Sciatic nerve (tissue), 2 donors: ENCODE measurements around the gene ZNF438. TPM values are rescaled to one million over a fixed set of nuclear protein-coding genes. Genes with fewer than 3 reads are reported as not detected.
A peak's percentile ranks its signal among the peaks of the same experiment; 100 is the strongest.
"Not testable (repeated sequence)": the region's sequence is repeated elsewhere in the genome, so short reads cannot be mapped to it uniquely, and the experiment has no call there.

Experiments used
- ATAC-seq: fragments of 200-7000 bp; cut with Tn5 transposase; one replicate; pipeline ENCODE4 v1.9.1; 2020; ENCODE audit warnings: mild to moderate bottlenecking, moderate library complexity
- DNase-seq: peaks from one replicate; pipeline ENCODE4 v3.0.0-alpha.2; 2020; ENCODE audit warnings: low spot score
- intact Hi-C: fragments of 100-400 bp; cut with DNase I; formaldehyde crosslinking; loops from one replicate; pipeline ENCODE4 v1.14.2; 2022
- total RNA-seq: library from RNA; stranded (reverse); fragmentation: NEBNext Ultra II Directional; extraction: Animal tissue kit (Norgen Biotek cat#: 25700); gene quantifications from one replicate; pipeline ENCODE4 v1.2.1, GENCODE V29; 2021
- donor health status: DM: no; HTN: no; CAD: no.
- donor health status: DM: no; HTN: no; CAD: no.

Gene ZNF438
- total RNA-seq, 1 donor from 2014 or later, result 15.3 TPM

DNA sequence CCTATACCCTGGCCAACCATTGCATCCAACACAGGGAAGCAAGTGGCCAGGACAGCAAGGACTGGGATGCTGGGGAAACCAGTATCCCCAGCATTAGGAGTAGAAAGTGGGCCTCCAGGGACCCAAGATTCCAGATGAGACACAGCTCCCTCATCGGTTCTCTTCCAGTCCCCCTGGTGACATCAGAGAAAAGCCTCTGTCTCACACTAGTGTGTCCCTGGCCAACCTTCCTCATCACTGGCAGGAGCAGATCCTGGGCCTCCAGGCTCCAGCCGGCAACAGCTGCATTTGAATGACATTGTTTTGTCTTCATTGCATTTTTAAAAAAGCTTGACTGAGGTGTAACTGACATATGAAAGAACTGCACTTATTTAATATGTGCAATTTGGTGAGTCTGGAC is 224.8 kb downstream of the ZNF438 start:
- intact Hi-C loops, result no loop called here
- no peak for ATAC-seq
- no peak for DNase-seq

DNA sequence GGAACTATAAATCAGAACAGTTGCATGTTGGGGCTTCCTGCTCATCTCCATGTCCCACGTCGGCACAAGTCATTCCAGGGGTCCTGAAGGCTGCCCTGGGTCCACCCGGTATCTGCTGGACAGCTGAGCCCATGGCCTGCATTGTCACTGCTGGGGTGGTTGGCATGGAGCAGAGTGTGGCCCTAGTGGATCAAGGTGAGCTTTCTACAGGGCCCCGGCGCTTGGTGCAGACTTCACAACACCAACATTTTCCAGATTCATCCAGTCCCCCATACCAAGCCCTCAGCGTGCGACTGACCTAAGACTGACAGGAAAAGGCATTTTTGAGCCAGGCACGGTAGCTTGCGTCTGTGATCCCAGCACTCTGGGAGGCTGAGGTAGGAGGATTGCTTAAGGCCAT is 226.6 kb downstream of the ZNF438 start:
- intact Hi-C loops, result no loop called here
- DNase-seq, result no peak
- no peak for ATAC-seq

DNA sequence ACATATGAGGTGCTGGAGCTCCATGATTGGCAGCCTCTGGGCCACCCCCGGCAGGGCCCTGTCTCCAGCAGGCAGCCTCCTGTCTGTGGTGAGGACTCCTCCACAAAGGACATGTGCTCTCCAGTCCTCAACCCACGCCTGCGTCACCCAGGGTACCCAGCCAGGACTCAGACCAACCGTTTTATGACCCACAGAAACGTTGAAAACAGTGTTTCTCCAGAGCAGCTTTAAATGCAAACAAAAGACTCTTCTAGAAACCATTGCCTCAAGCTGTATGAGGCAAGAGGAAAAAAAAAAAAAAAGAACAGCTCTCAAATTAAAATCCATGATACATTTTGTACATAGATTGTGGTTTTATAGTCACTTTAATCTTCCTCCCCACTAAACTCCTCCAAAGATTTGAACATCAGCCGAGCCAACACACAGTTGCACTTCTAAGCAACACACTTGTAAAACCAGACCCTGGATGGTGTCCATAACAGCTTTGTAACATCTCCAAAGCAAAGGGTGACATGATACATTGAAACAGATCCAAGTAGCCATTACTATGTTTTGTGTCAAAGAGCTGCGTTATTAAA is 227.1 kb downstream of the ZNF438 start:
- intact Hi-C loops, result no loop called here
- DNase-seq (peak; percentile 77), ATAC-seq (peak; percentile 82)

DNA sequence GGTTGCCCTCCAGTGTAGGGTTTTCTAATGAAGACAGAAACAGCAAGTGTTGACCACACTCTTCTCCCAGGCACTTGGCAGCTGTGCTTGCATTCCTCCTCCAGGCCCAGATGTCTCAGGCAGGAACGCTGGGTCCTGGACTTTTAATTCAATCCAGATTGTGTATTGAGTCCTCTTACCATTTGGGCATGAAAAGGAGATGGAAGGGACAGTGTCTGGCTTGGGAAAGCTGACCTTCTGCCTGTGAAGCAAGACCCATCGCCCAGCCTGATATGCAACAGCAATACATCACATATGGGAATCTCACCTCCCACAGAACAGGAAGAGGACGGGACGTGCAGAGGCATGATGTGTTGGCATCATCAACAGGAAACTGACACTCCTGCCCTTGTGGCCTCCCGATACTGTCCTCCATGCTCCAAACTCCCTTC is 227.8 kb downstream of the ZNF438 start:
- intact Hi-C loops, result no loop called here
- ATAC-seq (peak; percentile 93), DNase-seq (no peak)

DNA sequence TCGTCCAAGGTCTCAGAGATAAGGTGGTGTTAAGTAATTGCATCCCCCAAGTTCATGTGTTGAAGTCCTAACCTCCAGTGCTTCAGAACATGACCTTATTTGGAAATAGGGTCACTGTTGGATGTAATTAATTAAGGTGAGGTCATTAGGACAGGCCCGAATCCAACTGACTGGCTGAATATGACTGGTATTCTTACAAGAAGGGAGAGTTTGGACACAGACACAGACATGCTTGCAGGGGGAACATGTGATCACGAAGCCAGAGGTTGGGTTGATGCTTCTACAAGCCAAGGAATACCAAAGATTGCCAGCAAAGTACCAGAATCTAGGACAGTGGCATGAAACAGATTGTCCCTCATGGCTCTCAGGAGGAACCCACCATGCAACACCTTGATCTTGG is 228.6 kb downstream of the ZNF438 start:
- intact Hi-C loops, result no loop called here
- ATAC-seq, result no peak
- DNase-seq, result no peak

DNA sequence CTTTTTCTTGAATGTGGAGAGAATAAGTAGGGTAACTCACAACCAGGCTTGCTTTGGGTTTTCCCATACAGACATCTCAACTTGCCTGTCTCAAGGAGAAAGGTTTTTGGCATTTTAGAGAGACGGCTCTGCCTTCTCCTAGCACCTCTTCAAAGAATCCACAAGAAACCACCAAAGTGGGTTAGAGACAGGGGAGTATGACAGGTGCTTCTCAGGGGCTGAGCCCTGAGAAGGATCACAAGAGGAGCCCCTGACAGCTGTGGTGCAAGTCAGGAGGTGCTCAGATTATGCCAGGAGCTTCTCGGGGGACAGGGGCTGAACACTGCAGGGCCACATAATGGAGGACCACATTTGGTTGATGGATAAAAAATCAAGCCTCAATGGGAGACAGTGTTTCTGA is 231.3 kb downstream of the ZNF438 start:
- DNase-seq (no peak), ATAC-seq (no peak)
- intact Hi-C loops, result no loop called here

DNA sequence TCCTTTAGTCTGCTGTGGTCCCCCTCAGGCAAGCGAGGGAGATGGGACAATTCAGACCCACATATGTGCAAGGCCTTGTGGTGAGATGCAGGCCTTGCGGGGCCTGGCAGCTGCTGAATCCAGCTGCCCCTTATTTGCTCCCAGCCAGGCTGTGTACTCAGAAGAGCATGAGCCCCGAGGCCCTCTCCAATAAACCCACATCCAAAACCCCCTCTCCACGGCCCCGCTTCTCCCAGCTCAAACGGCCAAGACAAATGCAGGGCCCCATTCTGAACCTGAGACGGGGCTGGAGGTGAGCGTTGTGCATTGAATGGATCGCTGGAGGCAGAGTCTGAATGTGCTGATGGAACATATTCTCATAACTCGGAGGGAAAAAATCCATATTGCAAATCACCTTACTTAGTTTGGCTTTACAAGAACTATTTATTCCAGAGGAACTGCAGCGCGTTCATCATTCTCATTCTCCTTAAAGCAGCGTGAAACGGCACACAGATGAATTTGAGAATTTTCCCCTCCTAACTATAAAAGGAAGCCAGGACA is 232.9 kb downstream of the ZNF438 start:
- ATAC-seq, result no peak
- intact Hi-C loops, result no loop called here
- no peak for DNase-seq

DNA sequence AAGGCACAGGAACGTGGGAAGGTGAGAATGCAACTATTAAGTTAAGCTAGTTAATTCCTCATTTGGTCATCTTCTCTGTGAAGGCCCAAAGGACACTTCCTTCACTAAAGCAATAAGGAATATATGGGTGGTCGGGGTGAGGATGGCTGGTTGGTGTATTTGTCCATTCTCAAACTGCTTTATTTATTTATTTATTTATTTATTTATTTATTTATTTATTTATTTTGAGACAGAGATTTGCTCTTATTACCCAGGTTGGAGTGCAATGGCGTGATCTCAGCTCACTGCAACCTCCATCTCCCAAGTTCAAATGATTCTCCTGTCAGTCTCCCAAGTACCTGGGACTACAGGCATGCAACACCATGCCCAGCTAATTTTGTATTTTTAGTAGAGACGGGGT is 236.6 kb downstream of the ZNF438 start:
- intact Hi-C loops, ATAC-seq, DNase-seq: not testable (repeated sequence)
